Measurements from ENCODE around the gene C1QTNF6.

C1QTNF6 gene

GRCh38 chr22:37184816-37185541, 3.1 kb downstream of the C1QTNF6 start:
- TF ChIP-seq CTCF (IDR thresholded peaks at IDR 0.05; ENCODE audit: borderline replicate concordance, control extremely low read depth, extremely low read depth, insufficient read depth, missing control alignments): no peak
- in situ Hi-C loops (cut with MboI; ENCODE audit: low sequenced_read_pairs, unreplicated experiment): no loop called here
- DNase-seq (ENCODE audit: low spot score): no peak

GRCh38 chr22:37184380-37184755, 3.7 kb downstream of the C1QTNF6 start:
- in situ Hi-C loops (cut with MboI; ENCODE audit: low sequenced_read_pairs, unreplicated experiment): no loop called here
- no peak for TF ChIP-seq CTCF (IDR thresholded peaks at IDR 0.05; ENCODE audit: borderline replicate concordance, control extremely low read depth, extremely low read depth, insufficient read depth, missing control alignments)

GRCh38 chr22:37183432-37184379, 4.3 kb downstream of the C1QTNF6 start:
- TF ChIP-seq CTCF (IDR thresholded peaks at IDR 0.05; ENCODE audit: borderline replicate concordance, control extremely low read depth, extremely low read depth, insufficient read depth, missing control alignments): no peak
- in situ Hi-C loops (cut with MboI; ENCODE audit: low sequenced_read_pairs, unreplicated experiment): no loop called here
- no peak for DNase-seq (ENCODE audit: low spot score)

More at GRCh38 chr22:37184380-37184755, 3.7 kb downstream of the C1QTNF6 start:
- DNase-seq (ENCODE audit: low spot score): no peak

- in situ Hi-C loops (cut with MboI; ENCODE audit: low sequenced_read_pairs, unreplicated experiment): no loop called here
- no peak for TF ChIP-seq CTCF (IDR thresholded peaks at IDR 0.05; ENCODE audit: borderline replicate concordance, control extremely low read depth, extremely low read depth, insufficient read depth, missing control alignments)
- DNase-seq (ENCODE audit: low spot score): no peak
These were observed 5.2 kb downstream of the C1QTNF6 start for GRCh38 chr22:37182949-37183245.

- DNase-seq (ENCODE audit: low spot score): no peak
- in situ Hi-C loops (cut with MboI; ENCODE audit: low sequenced_read_pairs, unreplicated experiment): no loop called here
- no peak for TF ChIP-seq CTCF (IDR thresholded peaks at IDR 0.05; ENCODE audit: borderline replicate concordance, control extremely low read depth, extremely low read depth, insufficient read depth, missing control alignments)
These were observed 5.7 kb downstream of the C1QTNF6 start for GRCh38 chr22:37182101-37182948.

GRCh38 chr22:37181681-37182080, 6.4 kb downstream of the C1QTNF6 start:
- in situ Hi-C loops (cut with MboI; ENCODE audit: low sequenced_read_pairs, unreplicated experiment): no loop called here
- no peak for DNase-seq (ENCODE audit: low spot score)
- TF ChIP-seq CTCF (IDR thresholded peaks at IDR 0.05; ENCODE audit: borderline replicate concordance, control extremely low read depth, extremely low read depth, insufficient read depth, missing control alignments): no peak
